Effector memory CD4-positive, alpha-beta T cell (primary cell): ENCODE measurements around the gene KLHL40.
"Not testable (repeated sequence)": the region's sequence is repeated elsewhere in the genome, so short reads cannot be mapped to it uniquely, and the experiment has no call there.

ENCODE experiments used
- DNase-seq, 3 donors: peaks; one replicate each; pipeline ENCODE4 v3.0.0-alpha.2; 2020
- H3K27ac ChIP-seq: 2 replicates; pipeline ENCODE4 v1.7.0; 2013; ENCODE audit warnings: mild to moderate bottlenecking, low read length, moderate library complexity; ENCODE audit not compliant: insufficient read depth, poor library complexity, severe bottlenecking
- H3K27me3 ChIP-seq: replicated peaks from 2 replicates; pipeline ENCODE4 v1.7.0; 2013; ENCODE audit warnings: mild to moderate bottlenecking, low read length; ENCODE audit not compliant: insufficient read depth, control insufficient read depth, poor library complexity, severe bottlenecking
- H3K36me3 ChIP-seq: 2 replicates; pipeline ENCODE4 v1.7.0; 2013; ENCODE audit warnings: mild to moderate bottlenecking, low read length, moderate library complexity; ENCODE audit not compliant: control insufficient read depth, insufficient read depth
- H3K4me1 ChIP-seq: 2 replicates; pipeline ENCODE4 v1.7.0; 2013; ENCODE audit warnings: low read length, mild to moderate bottlenecking; ENCODE audit not compliant: control insufficient read depth, insufficient read depth, poor library complexity, severe bottlenecking
- H3K4me3 ChIP-seq: 2 replicates; pipeline ENCODE4 v1.7.0; 2013; ENCODE audit warnings: low read length, low read depth, mild to moderate bottlenecking; ENCODE audit not compliant: insufficient read depth, poor library complexity, severe bottlenecking
- H3K9me3 ChIP-seq: 2 replicates; pipeline ENCODE4 v1.7.0; 2013; ENCODE audit warnings: mild to moderate bottlenecking, low read length, moderate library complexity; ENCODE audit not compliant: control insufficient read depth

KLHL40 gene

DNA sequence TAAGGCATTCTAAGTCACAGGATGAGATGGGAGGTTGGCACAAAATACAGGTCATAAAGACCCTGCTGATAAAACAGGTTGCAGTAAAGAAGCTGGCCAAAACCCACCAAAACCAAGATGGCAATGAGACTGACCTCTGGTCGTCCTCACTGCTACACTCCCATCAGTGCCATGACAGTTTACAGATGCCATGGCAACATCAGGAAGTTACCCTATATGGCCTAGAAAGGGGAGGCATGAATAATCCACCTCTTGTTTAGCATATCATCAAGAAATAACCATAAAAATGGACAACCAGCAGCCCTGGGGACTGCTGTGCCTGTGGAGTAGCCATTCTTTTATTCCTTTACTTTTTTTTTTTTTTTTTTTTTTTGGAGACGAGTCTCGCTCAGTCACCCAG is 37.1 kb downstream of the KLHL40 start:
- not testable (repeated sequence) for H3K4me1 ChIP-seq, H3K36me3 ChIP-seq, H3K9me3 ChIP-seq, H3K27ac ChIP-seq, H3K4me3 ChIP-seq, H3K27me3 ChIP-seq, DNase-seq

DNA sequence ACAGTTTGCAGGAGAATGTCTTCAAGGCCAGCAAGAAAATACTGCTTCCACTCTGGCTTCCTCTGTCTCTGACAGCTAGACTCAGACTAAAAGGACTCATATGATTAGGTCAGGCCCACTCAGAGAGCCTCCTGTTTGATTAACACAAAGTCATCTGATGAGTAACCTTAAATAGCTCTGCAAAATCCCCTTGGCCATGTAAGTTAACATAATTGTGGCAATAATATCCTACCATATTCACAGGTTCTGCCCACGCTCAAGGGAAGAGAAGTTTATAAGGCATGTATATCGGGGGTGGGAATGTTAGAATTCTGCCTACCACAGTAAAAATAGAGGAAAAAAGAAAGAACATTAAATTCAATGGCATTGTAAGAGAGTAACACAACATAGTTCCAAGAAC is 37.9 kb downstream of the KLHL40 start:
- H3K4me3 ChIP-seq = no peak overlapping the region
- DNase-seq = no peak

DNA sequence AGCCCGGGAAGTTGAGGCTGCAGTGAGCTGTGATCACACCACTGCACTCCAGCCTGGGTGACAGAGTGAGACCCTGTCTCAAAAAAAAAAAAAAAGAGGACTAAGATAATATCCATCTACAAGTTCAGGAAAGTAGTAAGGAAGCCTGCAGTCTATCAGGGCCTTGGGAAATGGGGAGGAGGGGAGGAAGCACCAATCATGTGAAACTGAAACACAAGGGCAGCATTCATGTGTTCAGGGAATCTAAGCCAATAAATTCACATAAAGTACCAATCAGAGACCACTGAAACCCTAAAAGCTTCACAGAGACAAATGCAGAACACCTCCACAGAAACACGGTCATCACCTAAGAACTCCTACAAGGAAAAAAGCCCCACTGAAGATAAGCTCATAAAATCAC is 40.1 kb downstream of the KLHL40 start:
- Histone ChIP-seq H3K27me3 (no peaks in the 10 kb centered on the region), H3K36me3 (no peaks in the 10 kb centered on the region), H3K27ac (no peak overlapping the region), H3K9me3 (no peaks in the 10 kb centered on the region), H3K4me3 (no peak overlapping the region), H3K4me1 (no peaks in the 10 kb centered on the region)
- no peak for DNase-seq

More for the DNA sequence above, 37.9 kb downstream of the KLHL40 start:
- Histone ChIP-seq H3K27ac (no peak overlapping the region), H3K36me3 (no peaks in the 10 kb centered on the region), H3K4me1 (no peaks in the 10 kb centered on the region), H3K27me3 (no peaks in the 10 kb centered on the region), H3K9me3 (no peaks in the 10 kb centered on the region)

DNA sequence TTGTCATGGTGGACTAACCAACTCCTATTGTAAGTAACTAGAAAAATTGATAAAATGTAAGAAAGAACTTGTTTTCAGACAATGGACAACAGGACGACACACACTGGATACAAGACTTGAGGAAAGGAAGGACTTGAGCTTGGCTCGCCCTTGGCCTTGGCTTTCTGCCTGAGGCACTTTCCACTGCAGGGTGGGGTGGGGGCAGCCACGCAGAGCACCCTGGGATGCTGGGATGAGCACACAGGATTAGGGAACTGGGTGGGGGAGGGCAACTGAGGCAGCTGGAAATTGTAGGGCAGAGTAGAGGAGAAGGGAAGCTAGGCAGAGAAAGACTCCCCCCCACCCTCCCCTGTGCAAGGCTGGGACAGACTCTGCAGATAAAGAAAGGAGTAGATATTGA is 42.7 kb downstream of the KLHL40 start:
- Histone ChIP-seq H3K27ac (no peak overlapping the region), H3K36me3 (no peaks in the 10 kb centered on the region), H3K4me1 (no peaks in the 10 kb centered on the region), H3K9me3 (no peaks in the 10 kb centered on the region), H3K27me3 (no peaks in the 10 kb centered on the region), H3K4me3 (no peak overlapping the region)
- DNase-seq = no peak

DNA sequence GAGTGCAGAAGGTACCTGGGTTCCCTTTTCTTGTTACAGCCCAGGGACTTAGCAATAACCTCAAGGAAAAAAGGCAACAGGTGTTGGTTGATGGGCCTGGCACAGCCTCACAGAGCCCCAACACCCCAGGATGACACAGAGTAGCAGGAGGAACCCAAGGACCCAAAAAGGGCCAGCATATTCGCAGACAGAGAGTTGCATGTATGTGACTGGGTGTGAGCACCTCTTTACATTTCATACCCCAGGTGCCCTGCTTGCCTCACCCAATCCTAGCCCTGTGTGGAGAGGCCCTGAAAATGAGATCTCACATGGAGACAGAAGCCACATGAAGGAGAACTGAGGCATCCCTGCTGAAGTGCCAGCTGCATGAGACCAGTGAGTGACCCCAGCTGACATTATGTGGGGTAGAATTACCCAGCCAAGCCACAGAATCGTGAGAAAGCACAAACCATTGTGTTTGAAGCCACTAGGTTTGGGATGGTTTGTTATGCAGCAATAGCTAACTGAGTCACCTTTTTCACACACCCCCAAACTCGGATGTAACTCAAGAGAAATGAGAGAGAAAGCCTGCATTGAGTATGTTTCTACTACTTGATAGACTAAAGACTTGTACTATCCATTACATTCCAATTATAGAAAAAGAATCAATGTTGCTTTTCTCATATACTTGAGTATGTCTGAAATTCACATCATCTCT is 43.5 kb downstream of the KLHL40 start:
- Histone ChIP-seq H3K27ac (no peak overlapping the region), H3K9me3 (no peaks in the 10 kb centered on the region), H3K36me3 (no peaks in the 10 kb centered on the region), H3K4me3 (no peak overlapping the region), H3K27me3 (no peaks in the 10 kb centered on the region), H3K4me1 (no peaks in the 10 kb centered on the region)
- no peak for DNase-seq

DNA sequence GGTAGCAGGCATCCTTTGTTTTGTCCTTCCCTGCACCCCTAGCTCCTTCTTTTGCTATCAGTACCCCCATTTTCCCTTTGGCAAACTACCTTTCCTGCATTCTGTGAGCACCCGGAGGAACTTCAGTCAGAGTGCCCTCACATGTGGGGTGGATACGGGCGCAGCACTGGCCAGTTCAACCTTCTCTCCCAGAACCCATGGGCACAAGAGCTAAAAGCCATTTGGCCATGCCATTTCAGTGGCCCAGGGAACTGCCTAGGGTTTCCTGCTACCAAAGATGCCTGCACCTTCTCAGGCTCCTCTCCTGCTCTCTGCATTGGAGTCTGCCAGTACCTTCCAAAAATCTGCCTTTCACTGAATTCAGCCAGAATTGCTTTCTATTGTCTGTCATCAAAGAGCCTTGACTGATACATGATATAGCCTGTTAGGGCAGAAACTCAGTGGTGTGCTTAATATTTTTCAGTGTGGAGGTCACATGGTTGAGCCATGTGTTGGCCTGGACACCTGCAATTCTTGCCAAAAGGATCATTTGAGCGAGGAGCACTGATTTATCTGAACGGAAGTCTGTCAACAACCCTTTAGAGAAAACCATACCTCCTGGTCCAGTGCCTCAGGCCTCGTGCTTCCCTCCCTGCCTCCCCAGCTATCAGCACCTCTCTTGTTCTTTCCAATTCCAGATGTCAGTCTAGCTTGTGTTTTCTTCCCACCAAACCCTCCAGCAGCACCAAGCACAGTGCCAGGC is 44.2 kb downstream of the KLHL40 start:
- Histone ChIP-seq H3K9me3 (no peaks in the 10 kb centered on the region), H3K36me3 (no peaks in the 10 kb centered on the region), H3K27ac (no peak overlapping the region), H3K27me3 (no peaks in the 10 kb centered on the region), H3K4me1 (no peaks in the 10 kb centered on the region), H3K4me3 (no peak overlapping the region)
- no peak for DNase-seq

DNA sequence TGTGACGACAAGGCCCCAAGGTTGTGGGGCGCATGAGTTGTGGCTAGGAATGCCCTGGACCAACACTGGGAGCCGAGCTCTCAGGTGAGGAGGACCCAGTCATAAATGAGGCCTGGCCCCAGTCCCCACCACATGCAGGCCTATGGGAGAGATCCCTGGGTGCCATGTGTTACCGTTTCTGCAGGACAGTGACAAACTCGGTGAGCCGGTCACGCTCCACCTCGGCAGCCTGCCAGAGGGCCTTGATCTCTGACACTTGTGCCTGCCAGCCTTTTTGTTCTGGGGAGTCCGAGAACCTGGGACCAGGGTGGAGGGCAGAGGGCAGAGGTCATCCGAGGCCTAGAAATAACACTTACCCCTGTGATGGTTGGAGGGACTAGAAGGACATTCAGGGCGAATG is 45.0 kb downstream of the KLHL40 start:
- Histone ChIP-seq H3K9me3 (no peaks in the 10 kb centered on the region), H3K4me3 (no peak overlapping the region), H3K4me1 (no peaks in the 10 kb centered on the region), H3K27ac (no peak overlapping the region), H3K27me3 (no peaks in the 10 kb centered on the region), H3K36me3 (no peaks in the 10 kb centered on the region)
- no peak for DNase-seq

DNA sequence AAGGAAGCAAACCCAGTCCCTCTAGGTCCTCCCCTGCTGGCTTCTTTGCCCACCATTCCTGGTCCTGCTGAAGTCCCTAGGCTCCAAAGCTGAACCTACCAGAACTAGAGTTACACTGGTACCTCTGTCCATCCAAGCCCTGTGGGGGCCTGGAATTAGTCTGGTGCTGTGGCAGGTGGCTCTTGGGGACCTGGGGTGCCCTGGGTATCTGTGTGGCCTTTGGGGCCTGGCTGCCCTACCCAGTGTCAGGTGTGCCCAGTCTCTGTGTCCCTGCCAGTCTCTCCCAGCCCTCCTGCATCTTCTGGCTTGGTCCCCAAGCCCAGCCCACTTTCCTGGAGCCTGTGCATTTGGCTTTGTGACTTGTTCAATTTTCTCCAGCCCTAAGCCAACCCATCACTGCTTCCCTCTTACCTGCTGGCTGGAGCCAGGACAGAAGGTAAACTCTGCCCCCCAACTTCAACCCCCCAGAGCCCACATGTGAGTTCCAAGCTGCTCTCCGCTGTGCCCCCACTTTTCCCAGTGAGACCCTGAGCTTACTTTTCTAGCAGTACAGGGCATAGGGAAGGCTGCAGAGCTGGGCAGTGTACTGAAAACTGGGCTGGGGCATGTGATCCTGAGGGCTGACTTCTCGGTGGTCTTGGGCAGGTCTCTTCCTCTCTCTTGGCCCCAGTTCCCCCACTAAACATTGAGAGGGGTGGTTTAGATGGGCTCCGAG is 45.5 kb downstream of the KLHL40 start:
- DNase-seq = no peak
- Histone ChIP-seq H3K9me3 (no peaks in the 10 kb centered on the region), H3K27ac (no peak overlapping the region), H3K36me3 (no peaks in the 10 kb centered on the region), H3K27me3 (no peaks in the 10 kb centered on the region), H3K4me1 (no peaks in the 10 kb centered on the region), H3K4me3 (no peak overlapping the region)

DNA sequence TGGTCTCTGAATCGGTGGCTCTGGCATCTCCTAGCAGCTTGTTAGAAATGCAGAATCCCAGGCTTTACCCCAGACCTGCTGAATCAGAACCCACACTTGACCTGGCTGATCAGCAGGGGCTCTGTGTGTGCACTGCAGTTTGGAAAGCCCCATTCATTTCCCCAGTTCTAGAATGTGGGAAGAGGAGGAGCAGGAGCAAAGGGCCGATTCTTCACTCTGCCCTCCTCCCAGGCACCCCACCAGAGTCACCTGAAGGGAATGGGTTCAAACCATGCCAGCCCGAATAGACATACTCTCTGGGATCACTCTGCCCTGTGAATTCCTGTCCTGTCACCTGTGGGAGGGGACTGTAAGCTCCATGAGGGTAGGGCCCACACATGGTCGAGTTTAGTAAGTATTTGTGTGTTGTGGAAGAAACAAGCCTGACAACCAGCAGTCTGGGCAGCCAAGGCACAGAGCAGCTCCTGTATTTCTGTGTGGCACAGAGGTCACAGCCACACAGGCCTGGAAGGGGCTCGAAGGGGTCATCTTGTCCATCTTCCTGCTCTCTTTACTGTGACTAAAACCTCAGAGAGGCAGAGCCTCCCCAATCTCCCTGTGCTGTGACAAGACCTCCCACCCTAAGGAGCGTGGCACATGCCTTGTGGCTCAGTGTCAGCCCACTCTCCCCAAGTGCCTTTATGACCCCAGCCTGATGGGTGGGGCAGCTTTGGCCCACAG is 46.3 kb downstream of the KLHL40 start:
- Histone ChIP-seq H3K9me3 (no peaks in the 10 kb centered on the region), H3K27me3 (no peaks in the 10 kb centered on the region), H3K27ac (no peak overlapping the region), H3K4me1 (no peaks in the 10 kb centered on the region), H3K36me3 (no peaks in the 10 kb centered on the region), H3K4me3 (no peak overlapping the region)
- no peak for DNase-seq
